Measurements from ENCODE around the gene FRMD4A.

The FRMD4A gene

DNA sequence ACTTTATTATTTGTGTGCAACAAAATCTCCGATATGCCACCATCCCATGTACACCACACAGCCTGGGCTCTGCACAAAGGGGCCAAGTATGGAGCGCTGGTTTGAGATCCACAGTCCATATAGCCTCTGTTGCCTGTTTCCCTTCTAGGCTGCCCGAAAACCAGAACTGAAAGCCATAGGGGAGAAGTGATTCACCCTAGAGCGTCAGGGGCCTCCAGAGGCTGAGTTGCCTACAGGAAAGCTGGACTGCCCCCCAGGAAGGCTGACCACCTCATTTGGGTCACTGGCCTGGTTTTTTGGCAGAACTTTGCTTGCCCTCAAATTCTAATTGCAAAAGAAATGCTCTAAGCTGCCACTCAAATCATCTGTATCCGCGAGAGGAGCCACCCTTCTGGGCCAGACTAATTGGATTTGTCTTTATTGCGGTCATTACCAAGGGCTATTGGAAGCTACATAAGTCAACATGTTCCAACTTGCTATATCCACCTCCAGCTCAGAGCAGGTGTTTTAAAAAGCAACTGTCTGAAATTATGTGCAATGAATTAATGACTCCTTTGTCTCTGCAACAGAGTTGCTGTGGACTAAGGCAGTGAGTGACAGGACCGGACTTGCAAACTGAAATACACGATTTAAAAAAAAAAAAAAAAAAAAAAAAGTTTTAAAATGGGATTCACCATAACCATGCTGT, 28.3 kb upstream of the FRMD4A start:
- DNase-seq (no peak), ATAC-seq (no peak)
- Mint-ChIP-seq H3K27ac (no peak overlapping the region), H3K4me3 (no peak overlapping the region), H3K36me3 (ENCODE audit: low read depth) (no peaks in the 10 kb centered on the region), H3K27me3 (peaks cover 4% of the 10 kb centered on the region), H3K9me3 (no peaks in the 10 kb centered on the region), H3K4me1 (no peaks in the 10 kb centered on the region)

DNA sequence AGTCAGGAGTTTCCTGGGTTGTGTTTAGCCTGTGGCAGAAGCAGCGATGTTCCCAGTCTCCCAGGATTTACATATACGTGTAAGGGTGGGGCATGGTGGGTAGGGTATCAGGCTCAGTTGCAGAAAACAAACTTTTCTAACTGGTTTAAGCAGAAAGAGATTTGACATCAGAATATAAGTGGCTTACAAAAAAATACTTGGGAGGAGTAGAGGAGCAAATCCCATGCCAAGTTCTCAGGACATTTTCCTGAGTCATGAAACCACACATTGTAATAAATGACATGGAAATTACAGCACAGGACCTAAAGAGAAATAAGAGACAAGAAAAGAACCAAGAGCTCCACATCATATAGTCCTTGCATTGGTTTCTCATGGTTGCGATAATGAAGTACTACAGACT, 26.2 kb upstream of the FRMD4A start:
- no peaks in the 10 kb centered on the region for H3K9me3 Mint-ChIP-seq
- H3K27me3 Mint-ChIP-seq: peaks cover 5% of the 10 kb centered on the region

DNA sequence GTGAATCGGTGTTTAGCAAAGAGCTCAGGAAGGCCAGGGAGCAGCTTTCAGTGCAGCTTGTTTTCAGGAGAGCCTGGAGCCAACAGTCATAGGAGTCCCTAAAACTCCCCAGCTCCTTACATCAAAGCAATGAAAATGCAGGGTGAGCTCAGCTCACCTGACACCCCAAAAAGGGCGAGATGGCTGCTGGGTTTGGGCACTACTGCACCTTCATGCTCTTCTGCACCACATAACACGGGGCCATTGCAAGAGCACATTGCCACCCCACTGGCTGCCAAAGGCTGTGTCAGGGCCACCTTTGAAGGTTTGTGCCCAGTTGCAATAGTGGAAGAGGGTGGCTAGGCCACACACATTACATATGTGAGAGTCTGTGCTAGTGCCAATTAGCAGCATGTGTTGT, 25.0 kb upstream of the FRMD4A start:
- Mint-ChIP-seq H3K4me3 (no peak overlapping the region), H3K36me3 (ENCODE audit: low read depth) (no peaks in the 10 kb centered on the region), H3K27me3 (peaks cover 5% of the 10 kb centered on the region), H3K9me3 (no peaks in the 10 kb centered on the region), H3K27ac (no peak overlapping the region), H3K4me1 (no peaks in the 10 kb centered on the region)
- no peak for DNase-seq
- no peak for ATAC-seq

More for the DNA sequence above, 26.2 kb upstream of the FRMD4A start:
- H3K4me1 Mint-ChIP-seq: no peaks in the 10 kb centered on the region
- no peaks in the 10 kb centered on the region for H3K36me3 Mint-ChIP-seq (ENCODE audit: low read depth)
- no peak for ATAC-seq
- H3K4me3 Mint-ChIP-seq: no peak overlapping the region
- no peak for DNase-seq
- no peak overlapping the region for H3K27ac Mint-ChIP-seq

DNA sequence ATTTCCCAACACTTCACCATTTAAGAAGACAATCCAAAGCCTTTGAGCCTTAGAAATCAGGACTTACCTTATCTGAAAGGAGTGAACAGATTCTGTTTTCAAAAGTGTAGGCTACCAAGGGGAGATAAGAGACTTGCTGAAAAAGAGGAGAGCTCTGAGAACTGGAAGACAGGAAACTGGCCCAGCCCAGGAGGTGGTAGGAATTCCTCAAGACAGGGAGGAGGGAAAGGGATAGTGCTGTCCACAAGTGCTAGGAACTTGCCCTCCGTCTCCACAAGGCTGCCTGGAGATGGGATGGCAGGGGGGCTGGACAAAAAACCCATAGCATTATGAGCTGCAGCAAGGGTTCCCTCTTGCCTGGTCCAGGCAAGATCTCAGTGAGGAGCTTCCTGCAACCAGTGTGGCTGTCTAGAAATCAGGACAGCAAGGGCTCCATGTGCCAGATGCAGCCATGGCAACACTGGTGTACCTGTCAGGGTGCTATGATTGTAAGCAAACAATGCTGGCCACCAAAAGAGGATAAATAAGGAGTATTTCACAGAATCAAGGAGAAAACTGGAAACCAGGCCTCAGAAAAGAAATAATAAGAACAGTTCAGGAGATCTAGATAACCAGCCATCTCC, 22.7 kb upstream of the FRMD4A start:
- ATAC-seq: no peak

DNA sequence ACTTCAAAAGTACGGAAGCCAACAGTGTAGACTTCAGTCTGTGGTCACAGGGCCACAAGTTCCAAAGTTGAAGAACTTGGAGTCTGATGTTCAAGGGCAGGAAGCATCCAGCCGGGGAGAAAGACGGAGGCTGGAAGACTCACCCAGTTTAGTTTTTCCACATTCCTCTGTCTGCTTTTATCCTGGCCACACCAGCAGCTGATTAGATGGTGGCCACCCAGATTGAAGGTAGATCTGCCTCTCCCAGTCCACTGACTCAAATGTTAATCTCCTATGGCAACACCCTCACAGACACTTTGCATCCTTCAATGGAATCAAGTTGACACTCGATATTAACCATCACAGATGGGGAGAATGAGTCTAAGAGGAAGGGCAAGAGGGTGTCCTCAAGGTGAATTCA, 19.3 kb upstream of the FRMD4A start:
- Mint-ChIP-seq H3K9me3 (no peaks in the 10 kb centered on the region), H3K4me1 (no peaks in the 10 kb centered on the region), H3K27me3 (peaks cover 3% of the 10 kb centered on the region), H3K36me3 (ENCODE audit: low read depth) (no peaks in the 10 kb centered on the region), H3K27ac (no peak overlapping the region), H3K4me3 (no peak overlapping the region)
- no peak for DNase-seq
- no peak for ATAC-seq

More for the DNA sequence above, 22.7 kb upstream of the FRMD4A start:
- Mint-ChIP-seq H3K36me3 (ENCODE audit: low read depth) (no peaks in the 10 kb centered on the region), H3K9me3 (no peaks in the 10 kb centered on the region), H3K27me3 (peaks cover 2% of the 10 kb centered on the region), H3K4me1 (no peaks in the 10 kb centered on the region), H3K4me3 (no peak overlapping the region), H3K27ac (no peak overlapping the region)
- no peak for DNase-seq

DNA sequence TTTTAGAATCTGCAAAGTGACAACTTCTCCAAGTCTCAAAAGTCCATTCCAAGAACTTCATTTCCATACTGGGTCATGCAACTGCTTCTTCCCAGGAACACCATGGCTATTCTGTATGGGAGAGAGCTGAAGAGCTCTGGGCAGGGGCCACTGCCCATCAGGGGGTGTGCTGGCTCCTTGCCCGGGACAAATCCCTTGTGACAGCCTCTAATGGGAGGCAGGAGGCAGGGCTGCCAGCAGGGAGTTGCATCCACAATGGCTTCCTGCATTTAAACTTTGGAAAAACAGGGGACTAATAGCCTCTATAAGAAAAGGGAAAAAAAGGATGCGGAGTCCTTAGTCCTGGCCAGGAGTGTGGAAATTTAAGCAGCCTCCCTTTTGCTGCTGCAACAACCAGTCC, 18.4 kb upstream of the FRMD4A start:
- DNase-seq (no peak), ATAC-seq (no peak)
- H3K4me1 Mint-ChIP-seq: no peaks in the 10 kb centered on the region
- no peaks in the 10 kb centered on the region for H3K9me3 Mint-ChIP-seq
- no peak overlapping the region for H3K27ac Mint-ChIP-seq
- no peaks in the 10 kb centered on the region for H3K36me3 Mint-ChIP-seq (ENCODE audit: low read depth)
- H3K27me3 Mint-ChIP-seq: peaks cover 3% of the 10 kb centered on the region
- no peak overlapping the region for H3K4me3 Mint-ChIP-seq

DNA sequence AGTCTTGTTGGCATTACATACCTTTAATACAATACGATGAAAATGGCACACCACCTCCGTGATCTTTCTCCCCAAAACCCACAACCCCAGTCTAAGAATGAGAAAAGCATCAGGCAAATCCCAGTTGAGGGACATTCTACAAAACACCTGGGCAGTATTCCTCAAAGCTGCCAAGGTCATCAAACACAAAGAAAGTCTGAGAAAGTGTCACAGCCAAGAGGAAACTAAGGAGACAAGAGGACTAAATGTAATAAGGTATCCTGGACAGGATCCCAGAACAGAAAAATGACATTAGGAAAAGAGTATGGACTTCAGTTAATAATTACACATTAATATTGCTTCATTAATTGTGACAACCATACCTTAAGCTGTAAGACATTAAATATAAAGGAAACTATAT, 14.5 kb upstream of the FRMD4A start:
- H3K9me3 Mint-ChIP-seq: no peaks in the 10 kb centered on the region
- H3K4me3 Mint-ChIP-seq: no peak overlapping the region
- DNase-seq (no peak), ATAC-seq (no peak)
- H3K27ac Mint-ChIP-seq: no peak overlapping the region
- H3K27me3 Mint-ChIP-seq: peaks cover 9% of the 10 kb centered on the region
- H3K4me1 Mint-ChIP-seq: no peaks in the 10 kb centered on the region
- no peaks in the 10 kb centered on the region for H3K36me3 Mint-ChIP-seq (ENCODE audit: low read depth)

DNA sequence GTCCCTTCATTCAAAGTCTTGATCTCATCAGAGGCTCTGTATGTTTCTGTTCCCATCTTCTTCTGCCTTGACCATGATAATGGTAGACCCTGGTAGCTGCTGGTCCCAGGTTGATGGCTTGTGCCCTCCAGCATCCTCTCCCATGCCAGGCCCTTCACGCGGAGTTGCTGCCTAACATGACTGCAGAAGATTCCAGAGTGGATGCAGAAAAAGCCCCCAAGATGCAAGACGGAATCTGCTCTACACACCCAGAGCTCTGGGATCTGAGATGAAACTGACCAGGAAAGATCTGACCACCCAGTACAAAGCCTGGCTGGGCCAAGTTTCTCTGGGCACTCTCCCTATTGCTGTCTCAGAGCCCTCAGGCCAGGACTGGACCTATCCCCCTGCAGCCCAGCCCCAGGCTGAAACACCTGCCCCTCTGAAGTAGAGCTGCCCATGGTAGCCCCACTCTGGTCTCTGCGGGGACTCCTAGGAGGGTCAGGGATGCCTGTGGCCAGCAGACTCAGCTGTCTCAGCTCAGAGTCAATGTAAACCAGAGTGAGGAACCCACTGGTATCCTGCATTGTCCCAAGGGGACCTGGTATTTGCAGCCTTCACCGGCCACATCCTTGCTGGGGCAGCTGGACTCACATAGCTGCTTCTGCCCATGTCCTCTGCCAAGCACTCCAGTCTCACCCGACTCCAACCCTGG, 9.5 kb upstream of the FRMD4A start:
- ATAC-seq: no peak

DNA sequence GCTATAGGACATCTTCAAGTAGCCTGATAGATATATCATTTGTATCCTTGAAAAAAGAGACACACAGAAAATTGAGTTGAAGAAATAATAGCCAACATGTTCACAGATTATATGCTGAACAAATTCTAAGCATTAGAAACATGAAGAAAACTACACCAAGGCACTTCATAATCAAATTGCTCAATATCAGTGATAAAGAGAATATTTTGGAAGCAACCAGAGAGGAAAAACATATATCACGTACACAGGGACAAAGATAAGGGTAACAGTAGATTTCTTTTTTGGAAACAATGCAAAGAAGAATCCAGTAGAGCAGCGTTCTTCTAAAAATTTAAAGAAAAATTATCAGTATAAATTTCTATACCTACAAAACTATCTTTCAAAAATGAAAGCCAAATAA, 6.0 kb upstream of the FRMD4A start:
- Mint-ChIP-seq H3K36me3 (ENCODE audit: low read depth) (no peaks in the 10 kb centered on the region), H3K27ac (no peak overlapping the region), H3K4me3 (no peak overlapping the region), H3K9me3 (no peaks in the 10 kb centered on the region), H3K27me3 (peaks cover 14% of the 10 kb centered on the region), H3K4me1 (no peaks in the 10 kb centered on the region)
- ATAC-seq (no peak), DNase-seq (no peak)

More for the DNA sequence above, 9.5 kb upstream of the FRMD4A start:
- no peaks in the 10 kb centered on the region for H3K9me3 Mint-ChIP-seq
- H3K4me1 Mint-ChIP-seq: no peaks in the 10 kb centered on the region
- H3K27ac Mint-ChIP-seq: no peak overlapping the region
- H3K27me3 Mint-ChIP-seq: peaks cover 16% of the 10 kb centered on the region
- H3K4me3 Mint-ChIP-seq: no peak overlapping the region
- no peaks in the 10 kb centered on the region for H3K36me3 Mint-ChIP-seq (ENCODE audit: low read depth)
- DNase-seq: no peak

DNA sequence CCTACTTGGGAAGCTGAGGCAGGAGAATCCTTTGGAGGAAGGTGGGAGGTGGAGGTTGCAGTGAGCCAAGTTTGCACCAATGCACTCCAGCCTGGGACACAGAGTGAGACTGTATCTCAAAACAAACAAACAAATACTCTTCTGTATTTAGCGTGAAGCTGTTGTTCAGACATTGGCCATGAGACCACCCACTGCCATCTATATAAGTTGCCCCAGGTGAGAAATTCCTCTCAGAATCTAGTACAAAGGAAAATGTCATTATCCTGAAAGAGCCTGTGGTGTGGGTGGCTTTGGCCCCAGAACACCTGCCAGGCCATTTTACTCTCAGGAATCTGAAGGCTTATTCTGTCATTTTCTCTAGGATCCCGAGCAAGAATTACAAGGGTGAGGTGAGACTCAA, 4.0 kb upstream of the FRMD4A start:
- H3K27ac Mint-ChIP-seq: no peak overlapping the region
- ATAC-seq (no peak), DNase-seq (no peak)
- no peaks in the 10 kb centered on the region for H3K36me3 Mint-ChIP-seq (ENCODE audit: low read depth)
- no peaks in the 10 kb centered on the region for H3K4me1 Mint-ChIP-seq
- no peak overlapping the region for H3K4me3 Mint-ChIP-seq
- no peaks in the 10 kb centered on the region for H3K9me3 Mint-ChIP-seq
- peaks cover 20% of the 10 kb centered on the region for H3K27me3 Mint-ChIP-seq

DNA sequence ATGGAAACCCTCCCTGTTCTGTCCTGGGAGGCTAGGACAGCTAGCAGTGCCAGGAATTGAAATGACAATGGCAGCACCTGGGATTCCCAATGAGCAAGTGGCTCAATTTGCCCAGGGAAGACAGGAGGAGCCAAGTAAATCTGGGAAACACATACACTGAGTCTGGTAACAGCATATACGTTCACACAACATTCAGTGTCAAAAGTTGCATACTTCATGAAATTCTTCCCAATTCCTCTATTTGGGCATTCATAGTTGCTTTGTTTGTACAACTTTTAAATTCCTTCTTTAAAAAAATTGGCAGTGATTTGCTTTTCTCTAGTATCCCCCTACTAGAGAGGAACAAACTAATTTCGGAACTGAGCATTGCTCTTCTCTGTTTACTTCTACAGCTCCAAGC, 2.9 kb upstream of the FRMD4A start:
- ATAC-seq: no peak
- no peak overlapping the region for H3K4me3 Mint-ChIP-seq
- H3K27ac Mint-ChIP-seq: no peak overlapping the region
- H3K4me1 Mint-ChIP-seq: no peaks in the 10 kb centered on the region
- no peaks in the 10 kb centered on the region for H3K36me3 Mint-ChIP-seq (ENCODE audit: low read depth)
- peaks cover 23% of the 10 kb centered on the region for H3K27me3 Mint-ChIP-seq
- no peak for DNase-seq
- no peaks in the 10 kb centered on the region for H3K9me3 Mint-ChIP-seq

DNA sequence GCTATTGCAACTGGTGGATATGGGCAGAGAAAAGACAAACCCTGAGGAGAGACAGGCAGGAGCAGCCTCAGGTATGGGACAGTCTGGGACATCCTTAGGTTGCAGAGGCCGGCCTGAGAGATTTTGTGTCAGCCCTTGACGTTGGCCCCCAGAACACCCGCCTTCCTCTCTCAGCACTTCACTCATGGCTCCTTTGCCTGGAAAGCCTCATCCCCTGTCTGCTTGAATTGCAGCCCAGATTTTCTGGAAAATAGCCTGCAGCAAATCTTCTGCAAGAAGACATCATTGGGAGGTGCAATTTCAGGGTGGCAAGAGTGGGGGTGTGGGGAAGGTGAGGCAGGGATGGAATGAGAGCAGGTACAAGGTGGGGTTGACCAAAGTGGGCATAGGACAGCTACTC, 2.2 kb upstream of the FRMD4A start:
- Mint-ChIP-seq H3K9me3 (no peaks in the 10 kb centered on the region), H3K27ac (no peak overlapping the region), H3K27me3 (peaks cover 26% of the 10 kb centered on the region), H3K4me1 (no peaks in the 10 kb centered on the region), H3K36me3 (ENCODE audit: low read depth) (no peaks in the 10 kb centered on the region), H3K4me3 (no peak overlapping the region)
- no peak for ATAC-seq
- DNase-seq: no peak

DNA sequence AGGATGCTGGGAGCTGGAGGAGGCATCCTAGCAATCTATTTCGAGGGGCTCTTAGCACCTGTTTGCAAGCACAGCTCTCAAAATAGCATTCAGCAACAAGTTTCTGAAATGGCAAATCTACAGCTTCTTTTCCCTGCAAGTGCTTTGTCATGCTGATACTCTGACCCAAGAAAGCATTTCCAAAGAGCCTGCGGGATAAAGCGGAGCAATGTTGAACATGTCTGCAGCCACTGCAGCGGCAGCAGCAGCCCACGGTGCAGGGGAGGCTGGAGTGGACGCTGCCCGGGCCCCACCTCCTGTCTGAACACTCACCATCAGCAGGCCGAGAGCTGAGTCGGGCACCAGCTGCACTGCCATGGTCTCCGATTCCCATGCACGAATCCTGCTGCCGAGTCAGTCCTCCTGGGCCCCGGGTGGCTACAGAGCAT, 964 bp downstream of the FRMD4A start:
- H3K27me3 Mint-ChIP-seq: peaks cover 39% of the 10 kb centered on the region
- H3K9me3 Mint-ChIP-seq: no peaks in the 10 kb centered on the region
- no peaks in the 10 kb centered on the region for H3K36me3 Mint-ChIP-seq (ENCODE audit: low read depth)
- DNase-seq (no peak), ATAC-seq (no peak)
- no peak overlapping the region for H3K4me3 Mint-ChIP-seq
- no peaks in the 10 kb centered on the region for H3K4me1 Mint-ChIP-seq
- H3K27ac Mint-ChIP-seq: no peak overlapping the region

DNA sequence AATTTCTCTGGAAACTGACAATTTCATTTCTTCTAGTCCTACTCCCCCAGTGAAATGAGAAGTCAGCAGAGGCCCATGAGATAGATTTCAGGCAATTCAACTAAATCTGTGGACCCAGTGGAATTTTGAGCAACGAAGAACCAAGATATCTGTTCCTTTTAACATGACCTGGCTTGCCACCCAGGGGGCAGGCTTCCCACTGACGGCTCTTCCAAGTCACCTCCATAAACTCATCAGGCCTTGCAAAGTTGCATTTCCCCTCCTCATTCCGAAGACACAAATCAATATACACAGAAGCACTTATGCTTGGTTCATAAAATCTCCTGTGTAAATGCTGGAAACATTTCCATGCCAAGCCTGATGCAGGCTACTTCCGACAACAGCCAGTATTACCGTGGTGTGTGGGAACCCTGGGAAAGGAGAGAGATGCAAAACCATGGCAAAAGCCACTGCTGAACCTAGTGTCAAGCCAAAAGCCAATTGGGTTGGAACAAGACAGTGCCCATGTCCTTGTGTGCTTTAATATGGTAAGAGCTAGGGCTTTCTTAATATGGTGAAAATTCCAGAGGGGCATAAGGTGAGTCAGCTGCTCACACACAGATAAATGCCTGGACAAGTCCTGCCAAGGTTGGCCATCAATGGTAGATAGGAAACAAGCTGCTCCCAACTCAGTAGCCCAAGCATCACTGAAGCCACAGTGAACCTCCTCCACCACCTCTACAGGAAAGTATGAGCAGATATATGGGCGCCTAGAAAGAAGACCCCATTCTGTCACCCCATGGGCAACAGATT, 1.6 kb downstream of the FRMD4A start:
- no peak overlapping the region for H3K4me3 Mint-ChIP-seq
- no peaks in the 10 kb centered on the region for H3K36me3 Mint-ChIP-seq (ENCODE audit: low read depth)
- DNase-seq: no peak
- ATAC-seq: no peak
- H3K27me3 Mint-ChIP-seq: peaks cover 39% of the 10 kb centered on the region
- H3K27ac Mint-ChIP-seq: no peak overlapping the region
- no peaks in the 10 kb centered on the region for H3K4me1 Mint-ChIP-seq
- no peaks in the 10 kb centered on the region for H3K9me3 Mint-ChIP-seq

DNA sequence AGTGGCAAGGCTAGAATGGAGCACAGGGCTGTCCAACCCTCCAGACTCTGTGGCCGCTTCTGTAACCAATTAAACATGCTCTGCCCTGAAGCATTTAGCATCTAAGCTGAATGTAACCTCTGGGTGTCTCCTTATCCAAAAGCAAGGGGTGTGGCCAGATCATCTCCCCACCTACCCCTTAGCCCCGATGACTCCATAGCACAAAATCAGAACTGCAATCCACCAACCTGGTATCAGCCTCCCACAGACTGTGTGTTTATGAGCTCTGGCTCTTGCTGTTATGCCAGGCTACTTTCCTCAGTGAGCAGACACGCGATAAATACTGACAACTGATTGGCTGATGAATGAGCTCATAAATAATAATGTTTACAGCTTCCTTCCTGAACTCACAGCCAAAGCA, 3.2 kb downstream of the FRMD4A start:
- ATAC-seq (peak; percentile 43), DNase-seq (no peak)
- peaks cover 41% of the 10 kb centered on the region for H3K27me3 Mint-ChIP-seq
- no peaks in the 10 kb centered on the region for H3K9me3 Mint-ChIP-seq
- H3K27ac Mint-ChIP-seq: no peak overlapping the region
- no peak overlapping the region for H3K4me3 Mint-ChIP-seq
- H3K4me1 Mint-ChIP-seq: no peaks in the 10 kb centered on the region
- no peaks in the 10 kb centered on the region for H3K36me3 Mint-ChIP-seq (ENCODE audit: low read depth)
